ENCODE data around the gene GRIK2.
"Not testable (repeated sequence)": the region's sequence is repeated elsewhere in the genome, so short reads cannot be mapped to it uniquely, and the experiment has no call there.

GRIK2 gene

DNA sequence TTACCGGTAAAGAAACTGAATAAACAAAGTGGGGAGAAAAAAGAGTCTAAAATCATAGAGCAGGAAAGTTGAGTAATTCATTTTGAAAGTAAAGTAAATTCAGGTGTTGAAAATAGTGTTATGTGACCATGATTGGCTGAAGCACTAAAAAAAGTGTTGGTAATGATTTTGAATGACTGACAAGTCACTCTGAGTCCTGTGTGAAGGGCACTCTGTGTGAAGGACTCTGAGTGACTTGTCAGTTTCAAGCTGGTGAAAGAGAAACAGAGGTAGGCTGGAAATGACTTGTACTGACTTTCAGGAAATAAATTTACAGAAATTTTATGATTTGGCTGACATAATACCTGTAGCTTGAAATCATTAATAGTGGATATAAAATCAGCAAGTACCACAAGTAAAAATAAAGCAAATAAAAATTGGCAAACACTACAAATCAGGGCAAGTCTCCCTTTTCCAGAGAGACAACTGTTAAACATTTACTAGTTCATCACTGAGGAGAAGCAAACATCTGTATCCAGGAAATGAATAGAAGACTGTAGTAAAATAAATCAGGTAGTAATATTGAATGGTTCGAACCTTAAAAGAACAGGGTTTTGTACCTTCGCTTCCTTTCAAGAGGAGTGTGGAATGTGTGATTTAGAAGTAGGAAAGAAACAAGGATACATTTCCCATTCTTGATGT, 630.6 kb downstream of the GRIK2 start:
- no peak for DNase-seq (ENCODE audit: low read depth)

DNA sequence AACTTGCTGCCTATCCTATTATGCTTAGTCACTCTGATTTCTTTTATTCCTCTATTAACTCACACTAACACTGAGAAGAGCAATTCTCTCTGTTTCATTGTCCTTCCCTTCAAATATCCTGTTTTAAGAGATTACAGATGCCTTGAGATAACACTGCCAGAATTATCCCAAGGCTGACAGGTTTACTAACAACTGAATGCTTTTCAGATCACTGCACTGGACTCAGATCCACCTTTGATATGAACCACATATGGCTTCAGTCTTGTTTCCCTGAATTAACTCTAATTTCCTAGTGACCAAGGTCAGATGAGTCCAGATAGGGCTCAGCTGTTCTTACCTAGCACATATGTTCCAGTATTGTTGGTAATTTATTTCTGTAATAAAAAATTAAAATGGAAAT, 633.1 kb downstream of the GRIK2 start:
- no peak for DNase-seq (ENCODE audit: low read depth)

DNA sequence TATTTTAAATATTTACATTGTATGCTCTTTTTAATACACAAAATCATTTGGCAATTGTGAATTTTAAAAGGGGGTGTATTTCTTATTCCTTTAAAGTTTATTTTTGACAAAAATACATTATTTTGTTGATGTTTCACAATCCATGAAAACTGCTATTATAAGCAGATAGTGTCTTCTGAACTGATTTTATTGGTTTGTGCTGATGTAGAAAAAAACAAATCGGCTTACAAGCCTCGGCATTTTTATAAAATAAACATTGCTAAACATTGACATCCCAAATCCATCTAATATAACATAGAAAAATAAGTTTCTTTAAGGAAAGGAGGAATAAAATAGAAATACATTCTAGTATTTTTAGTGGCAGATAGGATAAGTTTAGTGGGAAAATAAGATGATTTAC, 634.7 kb downstream of the GRIK2 start:
- DNase-seq (ENCODE audit: low read depth), result no peak

DNA sequence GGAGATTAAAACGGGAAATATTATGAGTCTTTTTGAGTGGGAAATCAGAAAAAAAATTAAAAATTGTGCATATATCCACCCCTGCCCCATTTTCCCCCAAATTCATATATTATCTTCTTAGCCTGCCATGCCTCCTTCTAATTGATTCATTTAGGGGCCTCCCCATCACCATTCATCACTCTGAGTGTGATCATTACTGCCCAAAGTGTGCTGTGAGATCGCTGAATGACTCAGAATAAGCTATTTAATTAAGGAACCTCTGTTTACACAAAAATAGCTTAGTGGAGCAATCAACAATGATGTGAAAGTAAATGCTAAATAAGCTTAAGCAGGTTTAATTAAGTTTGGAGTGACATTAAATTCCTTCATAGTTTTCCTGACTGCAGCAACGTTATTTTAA, 645.5 kb downstream of the GRIK2 start:
- no peak for DNase-seq (ENCODE audit: low read depth)

DNA sequence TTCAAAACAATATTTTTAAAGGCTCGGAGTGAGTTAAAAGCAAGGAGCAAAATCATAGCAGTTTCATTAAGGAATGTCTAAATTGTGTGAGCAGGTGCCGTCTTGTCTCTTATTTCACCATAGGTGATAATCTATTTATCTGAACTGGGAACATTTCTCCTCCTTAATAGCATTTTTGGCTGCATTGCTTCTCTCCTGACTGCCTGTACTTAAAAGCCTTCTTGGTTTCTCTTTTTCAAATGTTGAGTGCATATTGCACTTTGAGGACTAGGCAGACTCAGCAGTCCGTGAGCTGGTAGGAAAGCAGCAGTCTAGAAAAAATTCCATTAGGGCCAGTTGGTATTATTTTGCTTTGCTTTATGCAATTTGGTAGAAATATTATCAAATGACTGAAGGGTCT, 645.9 kb downstream of the GRIK2 start:
- no peak for DNase-seq (ENCODE audit: low read depth)

DNA sequence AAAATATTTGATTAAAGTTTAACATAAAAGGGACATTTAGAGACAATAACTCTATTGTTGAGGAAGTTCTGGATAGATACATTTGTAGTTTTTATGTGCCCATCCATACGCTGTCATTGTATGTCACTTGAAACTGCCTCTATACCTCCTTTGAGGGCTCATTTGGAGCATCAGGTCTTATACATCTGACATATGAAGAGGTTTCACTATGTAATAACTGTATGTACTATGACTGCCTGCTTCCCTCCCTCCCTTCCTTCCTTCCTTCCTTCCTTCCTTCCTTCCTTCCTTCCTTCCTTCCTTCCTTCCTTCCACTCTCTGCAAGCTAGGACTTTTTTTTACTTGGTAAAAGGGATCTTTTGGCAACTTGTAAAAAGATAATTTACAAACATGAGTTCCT, 657.5 kb downstream of the GRIK2 start:
- DNase-seq (ENCODE audit: low read depth), result no peak

DNA sequence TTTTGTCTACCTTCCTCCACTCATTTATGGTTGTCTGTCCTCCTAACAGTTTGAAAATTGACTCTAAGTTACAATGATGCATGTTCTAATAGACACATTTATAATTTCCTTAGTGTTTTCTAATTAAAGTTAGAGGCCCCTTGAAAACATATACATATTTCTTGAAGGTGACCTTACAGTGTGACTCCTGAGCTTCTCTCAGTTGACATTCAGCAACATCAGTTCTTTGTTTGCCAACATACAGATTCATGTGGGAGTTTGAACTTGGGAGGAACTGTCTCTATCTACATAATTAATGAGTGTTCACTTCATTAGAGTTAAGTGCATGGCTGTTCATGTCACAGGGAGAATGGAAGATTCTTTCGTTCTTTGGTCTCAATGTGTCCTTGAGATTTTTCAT, 658.2 kb downstream of the GRIK2 start:
- no peak for DNase-seq (ENCODE audit: low read depth)

DNA sequence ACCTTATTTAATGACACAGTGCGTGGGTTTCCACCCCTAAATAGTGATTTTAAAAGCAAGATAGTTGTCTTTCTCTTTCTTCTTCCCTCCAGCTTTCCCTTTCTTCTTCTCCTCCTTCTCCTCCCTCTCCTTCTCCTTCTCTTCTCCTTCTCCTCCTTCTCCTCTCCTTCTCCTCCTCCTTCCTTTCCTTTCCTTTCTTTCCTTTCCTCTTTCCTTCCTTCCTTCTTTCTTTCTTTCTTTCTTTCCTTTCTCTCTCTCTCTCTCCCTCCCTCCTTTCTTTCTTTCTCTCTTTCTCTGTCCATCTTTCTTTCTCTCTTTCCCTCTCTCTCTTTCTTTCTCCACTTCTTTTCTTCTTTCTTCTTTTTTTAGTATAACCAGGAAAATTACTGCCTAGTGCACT, 670.6 kb downstream of the GRIK2 start:
- no peak for DNase-seq (ENCODE audit: low read depth)

DNA sequence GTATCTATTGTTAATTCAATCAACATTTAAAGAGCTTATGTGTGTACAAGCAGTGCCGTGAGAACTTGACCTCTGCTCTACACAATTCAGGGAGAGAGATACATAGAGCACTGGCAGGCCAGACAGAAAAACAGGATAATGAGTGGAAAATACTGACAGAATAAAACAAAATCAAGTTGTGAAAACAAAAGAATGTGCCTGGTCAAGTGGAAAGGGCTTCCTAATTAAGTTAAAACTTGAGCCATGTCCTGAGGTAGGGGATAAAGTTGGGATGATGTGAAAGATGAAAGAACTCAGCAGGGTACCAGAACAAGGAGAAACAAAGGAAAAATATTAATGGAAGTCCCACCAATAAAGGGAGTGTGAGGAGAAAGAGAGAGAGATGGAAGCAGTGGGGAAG, 672.8 kb downstream of the GRIK2 start:
- DNase-seq (ENCODE audit: low read depth), result no peak

DNA sequence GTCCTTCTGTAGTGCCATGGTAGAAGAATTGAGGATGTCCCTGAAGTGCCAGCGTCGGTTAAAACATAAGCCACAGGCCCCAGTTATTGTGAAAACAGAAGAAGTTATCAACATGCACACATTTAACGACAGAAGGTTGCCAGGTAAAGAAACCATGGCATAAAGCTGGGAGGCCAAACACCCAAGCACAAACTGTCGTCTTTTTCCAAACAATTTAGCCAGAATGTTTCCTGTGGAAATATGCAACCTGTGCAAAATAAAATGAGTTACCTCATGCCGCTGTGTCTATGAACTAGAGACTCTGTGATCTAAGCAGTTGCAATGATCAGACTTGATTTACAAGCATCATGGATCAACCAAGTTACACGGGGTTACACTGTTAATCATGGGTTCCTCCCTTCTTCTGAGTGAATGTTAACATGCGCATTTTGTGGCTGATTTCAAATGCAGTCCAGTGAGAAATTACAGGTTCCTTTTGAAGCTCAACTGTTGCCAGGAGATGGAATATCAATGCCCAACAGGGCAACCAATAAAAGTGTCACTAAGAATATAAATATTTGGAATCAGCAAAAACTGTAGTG, 674.9 kb downstream of the GRIK2 start:
- DNase-seq (ENCODE audit: low read depth), result no peak

DNA sequence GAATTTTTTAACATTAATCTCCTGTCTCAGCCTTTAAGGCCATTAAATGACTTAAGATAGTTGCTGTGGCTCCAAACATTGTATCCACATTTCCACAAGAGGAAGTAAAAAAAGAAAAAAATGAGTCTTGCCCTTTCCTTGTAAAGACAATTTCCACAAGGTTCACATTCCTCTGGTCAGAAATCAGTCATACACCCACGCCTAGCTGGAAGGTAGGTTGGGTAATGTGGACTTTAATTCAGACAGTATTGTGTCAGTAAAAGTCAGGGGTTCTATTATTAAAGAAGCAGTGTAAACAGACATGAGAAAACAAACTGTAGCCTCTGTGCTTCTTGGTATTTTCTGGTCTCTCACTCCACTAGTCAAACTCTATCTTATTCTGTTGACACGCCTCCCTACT, 682.0 kb downstream of the GRIK2 start:
- DNase-seq (ENCODE audit: low read depth), result no peak

DNA sequence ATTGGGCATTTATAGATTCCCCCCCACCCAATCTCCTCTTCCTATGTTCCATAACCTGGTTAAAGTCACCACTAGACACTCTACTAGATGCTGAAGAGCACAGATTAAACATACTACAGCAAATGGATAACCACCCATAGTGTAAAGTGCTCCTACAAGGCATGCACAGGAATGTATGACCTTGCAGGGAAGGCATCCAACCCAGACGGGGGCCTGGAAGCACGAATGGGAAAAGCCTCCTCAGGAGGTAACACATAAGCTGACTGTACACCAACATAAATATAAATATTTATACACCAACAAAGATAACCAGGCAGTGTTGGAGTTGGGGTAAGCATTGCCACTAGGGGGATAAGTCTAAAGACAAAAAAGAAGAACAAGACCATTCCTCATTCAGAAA, 691.7 kb downstream of the GRIK2 start:
- DNase-seq (ENCODE audit: low read depth), result no peak

DNA sequence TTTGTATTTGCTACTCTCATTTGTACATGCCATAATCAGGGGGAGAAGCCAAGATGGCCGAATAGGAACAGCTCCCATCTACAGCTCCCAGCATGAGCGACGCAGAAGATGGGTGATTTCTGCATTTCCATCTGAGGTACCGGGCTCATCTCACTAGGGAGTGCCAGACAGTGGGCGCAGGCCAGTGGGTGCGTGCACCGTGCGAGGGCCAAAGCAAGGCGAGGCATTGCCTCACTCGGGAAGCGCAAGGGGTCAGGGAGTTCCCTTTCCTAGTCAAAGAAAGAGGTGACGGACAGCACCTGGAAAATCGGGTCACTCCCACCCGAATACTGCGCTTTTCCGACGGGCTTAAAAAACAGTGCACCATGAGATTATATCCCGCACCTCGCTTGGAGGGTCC, 694.7 kb downstream of the GRIK2 start:
- DNase-seq (ENCODE audit: low read depth), result not testable (repeated sequence)

DNA sequence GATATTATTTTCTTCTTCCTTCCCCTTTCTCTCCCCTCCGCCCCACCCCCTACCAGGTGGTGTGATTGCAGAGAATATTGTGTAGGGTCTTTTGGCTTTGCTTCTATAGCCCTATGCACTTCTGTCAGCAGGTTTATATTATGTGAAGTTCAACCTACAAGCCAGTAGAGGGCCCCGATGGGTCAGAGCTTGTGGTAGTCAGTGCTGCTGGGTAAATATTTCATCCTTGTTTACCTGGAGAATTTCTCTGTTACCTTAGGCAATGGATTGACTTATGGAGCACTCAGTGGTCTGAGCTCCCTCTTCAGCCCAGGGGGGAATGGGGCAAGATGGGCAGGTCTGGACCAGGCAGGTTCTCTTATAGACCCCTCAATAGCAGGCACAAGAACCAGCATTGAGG, 720.9 kb downstream of the GRIK2 start:
- no peak for DNase-seq (ENCODE audit: low read depth)

DNA sequence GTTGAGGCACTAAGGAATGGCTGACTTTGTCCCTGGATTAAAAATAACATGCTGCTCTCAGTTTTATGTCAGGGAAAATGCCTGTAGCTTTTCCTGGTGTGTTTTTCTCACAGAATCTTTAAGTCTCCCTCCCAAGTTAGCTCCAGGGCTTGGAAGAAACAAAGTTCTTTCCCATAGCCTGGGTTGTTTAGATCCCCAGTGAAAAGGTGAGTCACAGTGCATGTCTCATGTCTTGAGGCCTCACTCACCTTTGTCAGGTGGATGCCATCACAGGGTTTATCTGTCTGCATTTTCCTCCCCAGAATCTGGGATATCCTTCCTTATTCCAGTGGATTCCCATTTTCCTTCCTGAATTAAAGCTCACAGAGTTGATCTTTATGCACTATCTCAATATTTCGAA, 722.4 kb downstream of the GRIK2 start:
- DNase-seq (ENCODE audit: low read depth), result no peak

DNA sequence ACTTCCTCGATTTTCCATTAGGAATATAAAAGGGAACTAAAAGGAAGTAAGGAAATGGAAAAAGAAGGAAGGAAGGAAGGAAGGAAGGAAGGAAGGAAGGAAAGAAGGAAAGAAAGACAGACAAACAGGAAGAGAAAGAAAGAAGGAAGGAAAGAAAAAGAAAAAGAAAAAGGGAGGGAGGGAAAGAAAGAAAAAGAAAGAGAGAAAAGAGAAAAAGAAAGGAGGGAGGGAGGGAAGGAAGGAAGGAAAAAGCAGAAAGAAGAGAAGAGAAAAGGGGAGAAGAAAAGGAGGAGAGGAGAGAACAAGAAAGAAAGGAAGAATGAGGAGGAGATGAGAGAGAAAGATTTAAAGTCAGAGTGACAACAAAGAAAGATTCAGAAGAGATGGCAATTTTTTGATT, 724.5 kb downstream of the GRIK2 start:
- DNase-seq (ENCODE audit: low read depth), result no peak
